Measurements from ENCODE around the gene ACBD4. TPM values are rescaled to one million over a fixed set of nuclear protein-coding genes. Genes with fewer than 3 reads are reported as not detected.
"Not testable (repeated sequence)": the region's sequence is repeated elsewhere in the genome, so short reads cannot be mapped to it uniquely, and the experiment has no call there.

Gene ACBD4
- total RNA-seq, 1 experiment from 2014 or later, result 1.5 TPM

- no peak for DNase-seq (ENCODE audit: low read depth)
Observed at GRCh38 chr17:45119964-45120363, 15.5 kb upstream of the ACBD4 start.

- DNase-seq (ENCODE audit: low read depth), result no peak
Observed at GRCh38 chr17:45120558-45120957, 14.9 kb upstream of the ACBD4 start.

- DNase-seq (ENCODE audit: low read depth), result no peak
Observed at GRCh38 chr17:45121055-45121454, 14.4 kb upstream of the ACBD4 start.

- DNase-seq (ENCODE audit: low read depth), result no peak
Observed at GRCh38 chr17:45123076-45123770, 12.3 kb upstream of the ACBD4 start.

- DNase-seq (ENCODE audit: low read depth), result peak; percentile 92
Observed at GRCh38 chr17:45123930-45124796, 11.3 kb upstream of the ACBD4 start.

GRCh38 chr17:45124797-45125122, 10.7 kb upstream of the ACBD4 start:
- not testable (repeated sequence) for DNase-seq (ENCODE audit: low read depth)

GRCh38 chr17:45125509-45125908, 10.0 kb upstream of the ACBD4 start:
- DNase-seq (ENCODE audit: low read depth), result no peak

GRCh38 chr17:45127207-45127547, 8.3 kb upstream of the ACBD4 start:
- DNase-seq (ENCODE audit: low read depth), result no peak

- DNase-seq (ENCODE audit: low read depth), result peak; percentile 56
Observed at GRCh38 chr17:45127548-45128300, 7.8 kb upstream of the ACBD4 start.

- no peak for DNase-seq (ENCODE audit: low read depth)
Observed at GRCh38 chr17:45128331-45128730, 7.2 kb upstream of the ACBD4 start.

GRCh38 chr17:45128989-45129388, 6.5 kb upstream of the ACBD4 start:
- DNase-seq (ENCODE audit: low read depth), result no peak

- DNase-seq (ENCODE audit: low read depth), result peak; percentile 59
Observed at GRCh38 chr17:45129426-45129939, 6.0 kb upstream of the ACBD4 start.

- peak; percentile 79 for DNase-seq (ENCODE audit: low read depth)
Observed at GRCh38 chr17:45129940-45130680, 5.4 kb upstream of the ACBD4 start.

GRCh38 chr17:45130681-45131615, 4.5 kb upstream of the ACBD4 start:
- DNase-seq (ENCODE audit: low read depth), result no peak

GRCh38 chr17:45131616-45132319, 3.7 kb upstream of the ACBD4 start:
- DNase-seq (ENCODE audit: low read depth), result peak; percentile 50

- DNase-seq (ENCODE audit: low read depth), result no peak
Observed at GRCh38 chr17:45132320-45132571, 3.2 kb upstream of the ACBD4 start, which contains the start of gene PLCD3. PLCD3 (minus strand) TSS chr17:45132515; CDS start chr17:45132410, 105 bp downstream.

GRCh38 chr17:45132572-45133463, 2.7 kb upstream of the ACBD4 start:
- peak; percentile 74 for DNase-seq (ENCODE audit: low read depth)

GRCh38 chr17:45135978-45136791, 698 bp downstream of the ACBD4 start:
- DNase-seq (ENCODE audit: low read depth), result no peak

Measured in M059J (cell line).